K562 (cell line): ENCODE results near the gene REEP3. TPM values are rescaled to one million over a fixed set of nuclear protein-coding genes. Genes with fewer than 3 reads are reported as not detected.

Source experiments
- CUX1 ChIP-seq: fragments of 200-800 bp; sonication (Bioruptor generic); IDR thresholded peaks from 2 replicates; pipeline ENCODE4 v1.6.1; 2016; ENCODE audit warnings: missing genetic modification characterization, missing compliant biosample characterization
- E2F1 ChIP-seq: sonication (generic); formaldehyde crosslinking; IDR thresholded peaks from 2 replicates; pipeline ENCODE4 v1.8.1; 2023; ENCODE audit warnings: mild to moderate bottlenecking, missing genetic modification reagents, moderate library complexity
- ELF2 ChIP-seq: fragments of 250-450 bp; sonication (Bioruptor Pico); IDR thresholded peaks from 2 replicates; pipeline ENCODE4 v1.5.0; 2021; ENCODE audit warnings: mild to moderate bottlenecking
- NR3C1 ChIP-seq: sonication (generic); formaldehyde crosslinking; IDR thresholded peaks from 2 replicates; pipeline ENCODE4 v1.8.1; 2022; ENCODE audit warnings: missing genetic modification reagents
- TSHZ1 ChIP-seq: fragments of 250-450 bp; sonication (Bioruptor Pico); IDR thresholded peaks from 2 replicates; pipeline ENCODE4 v1.4.0; 2020; ENCODE audit warnings: mild to moderate bottlenecking, moderate library complexity
- ZNF639 ChIP-seq, 2 experiments: fragments of 200-800 bp in 1 of 2; sonication (Bioruptor generic) in 1 of 2; sonication (generic) in 1 of 2; formaldehyde crosslinking in 1 of 2; IDR thresholded peaks in 1 of 2; conservative IDR thresholded peaks in 1 of 2; 2 replicates each; pipeline versions ENCODE4 v1.5.0 to v1.6.1; 2016 to 2020; ENCODE audit warnings: missing compliant biosample characterization in 1 of 2, missing genetic modification characterization in 1 of 2, missing genetic modification reagents in 1 of 2
- ZNF778 ChIP-seq: fragments of 450-650 bp; formaldehyde crosslinking; IDR thresholded peaks from 2 replicates; pipeline ENCODE4 v1.4.0; 2020; ENCODE audit warnings: mild to moderate bottlenecking, moderate library complexity
- polyA plus RNA-seq, 8 experiments: library from polyadenylated mRNA; depleted of rRNA in 4 of 8; stranded (reverse) in 5 of 8; unstranded in 3 of 8; fragments of >200 nt; fragmentation: Nextera tagmentation in 2 of 8; fragmentation: Illumina TruSeq in 1 of 8; extraction: Ambion mirVana in 2 of 8; extraction: Trizol in 1 of 8; gene quantifications; 2 replicates each; pipeline versions ENCODE4 v1.2.1 to v1.2.3, GENCODE V29; 2011 to 2014; ENCODE audit warnings: inconsistent platforms in 1 of 8, missing spikeins in 1 of 8
- total RNA-seq, 7 experiments: library from RNA; depleted of rRNA in 6 of 7; stranded (reverse); fragments of >200 nt in 6 of 7; fragmentation: Illumina TruSeq in 2 of 7; extraction: Trizol in 2 of 7; gene quantifications; 2 replicates each; pipeline versions ENCODE4 v1.2.1 to v1.2.3, GENCODE V29; 2011 to 2021; ENCODE audit warnings: low replicate concordance in 1 of 7

The REEP3 gene
- total and polyA plus RNA-seq, 9 of the 15 experiments (the other 6 are each of a cell fraction or from before 2014, with no cell fraction given) = 3.4 to 13.4 (median 9.2) TPM

- TF ChIP-seq TSHZ1 (CRISPR knock-in tag) (no peak), E2F1 (CRISPR knock-in tag) (no peak), ZNF639 (CRISPR knock-in tag; conservative IDR thresholded peaks at IDR 0.05 in 1 of 2, IDR thresholded peaks at IDR 0.05 in 1 of 2) (no peak), ELF2 (CRISPR knock-in tag) (no peak), CUX1 (CRISPR knock-in tag) (no peak), ZNF778 (CRISPR knock-in tag) (no peak), NR3C1 (no peak)
Observed at GRCh38 chr10:63605197-63605967, 84.2 kb downstream of the REEP3 start (continued).
